Epithelial cell of esophagus (primary cell): ENCODE results near the gene SLC26A2.

Source experiments
- DNase-seq: peaks from one replicate; pipeline ENCODE4 v3.0.0; 2010; ENCODE audit warnings: low read depth
- H3K4me3 ChIP-seq: 2 replicates; pipeline ENCODE4 v1.5.1; 2011; ENCODE audit warnings: mild to moderate bottlenecking, low read length, control low read depth
- CTCF ChIP-seq: IDR thresholded peaks from 2 replicates; pipeline ENCODE4 v1.5.1; 2011; ENCODE audit warnings: low read depth, mild to moderate bottlenecking, low read length, control low read depth, inconsistent platforms; ENCODE audit not compliant: insufficient read depth; ENCODE audit errors: missing control alignments

SLC26A2 gene

DNA sequence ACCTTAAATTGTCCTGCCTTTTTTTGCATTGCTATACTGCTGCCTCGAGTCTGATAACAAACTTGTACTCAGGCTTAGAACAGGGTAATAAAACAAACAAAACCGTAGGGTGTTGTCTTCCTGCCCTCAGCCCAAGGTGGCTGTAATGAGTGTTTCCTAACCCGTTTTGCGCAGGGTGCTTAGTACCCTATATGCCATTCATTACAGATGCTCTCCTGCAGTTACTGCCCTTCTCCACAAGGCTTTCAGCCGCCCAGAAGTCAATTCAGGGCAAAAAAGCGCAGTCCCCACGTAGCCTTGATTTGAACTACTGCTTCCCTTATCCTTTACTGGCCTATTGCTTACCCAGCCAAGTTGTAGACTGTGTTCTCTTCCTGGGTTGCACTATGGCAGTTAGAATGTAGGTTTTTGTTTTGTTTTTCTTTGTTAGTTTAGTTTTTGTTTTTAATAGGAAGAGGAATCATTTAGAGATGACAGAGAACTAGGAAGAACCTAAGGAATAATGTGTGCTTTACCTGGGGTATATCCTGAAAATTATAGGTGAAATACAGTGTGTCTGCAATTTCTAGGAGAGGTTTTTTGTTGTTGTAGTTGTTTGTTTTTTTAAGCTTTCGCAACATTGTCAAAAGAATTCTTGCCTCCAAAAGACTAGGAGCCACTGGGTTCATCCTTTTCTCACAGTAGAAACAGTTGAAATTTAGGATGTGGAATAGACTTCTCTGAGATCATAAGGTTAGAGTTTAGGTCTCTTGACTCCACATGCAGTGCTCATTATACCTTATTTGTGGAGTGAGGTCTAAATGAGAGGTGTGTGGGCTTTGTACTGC is 41.3 kb downstream of the SLC26A2 start:
- peak; percentile 78 for DNase-seq
- peak; percentile 78 for TF ChIP-seq CTCF
- H3K4me3 ChIP-seq, result peak overlapping the region; percentile 71

GRCh38 chr5:150006318-150006717 is 45.8 kb downstream of the SLC26A2 start:
- TF ChIP-seq CTCF, result no peak
- no peak overlapping the region for H3K4me3 ChIP-seq
- DNase-seq, result no peak

DNA sequence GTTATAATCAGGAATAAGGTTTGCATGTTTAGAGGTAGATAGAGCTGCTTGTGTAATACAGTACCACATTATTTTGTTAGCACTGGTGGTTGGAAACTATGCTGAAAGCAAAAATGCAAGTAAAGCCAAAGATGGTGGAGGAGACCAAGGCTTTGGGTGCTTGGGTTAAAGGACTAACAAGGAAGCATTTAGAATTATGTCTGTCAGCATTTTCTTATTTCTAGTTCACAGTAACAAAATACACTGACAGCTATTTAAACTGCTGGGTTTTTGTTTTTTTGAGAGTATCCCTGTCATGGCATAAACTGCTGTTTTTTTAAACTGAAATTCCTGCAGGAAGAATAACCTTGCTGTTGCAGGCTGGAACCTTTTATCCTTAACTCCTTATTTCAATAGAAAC is 46.5 kb downstream of the SLC26A2 start:
- TF ChIP-seq CTCF, result no peak
- no peak for DNase-seq
- H3K4me3 ChIP-seq, result no peak overlapping the region

DNA sequence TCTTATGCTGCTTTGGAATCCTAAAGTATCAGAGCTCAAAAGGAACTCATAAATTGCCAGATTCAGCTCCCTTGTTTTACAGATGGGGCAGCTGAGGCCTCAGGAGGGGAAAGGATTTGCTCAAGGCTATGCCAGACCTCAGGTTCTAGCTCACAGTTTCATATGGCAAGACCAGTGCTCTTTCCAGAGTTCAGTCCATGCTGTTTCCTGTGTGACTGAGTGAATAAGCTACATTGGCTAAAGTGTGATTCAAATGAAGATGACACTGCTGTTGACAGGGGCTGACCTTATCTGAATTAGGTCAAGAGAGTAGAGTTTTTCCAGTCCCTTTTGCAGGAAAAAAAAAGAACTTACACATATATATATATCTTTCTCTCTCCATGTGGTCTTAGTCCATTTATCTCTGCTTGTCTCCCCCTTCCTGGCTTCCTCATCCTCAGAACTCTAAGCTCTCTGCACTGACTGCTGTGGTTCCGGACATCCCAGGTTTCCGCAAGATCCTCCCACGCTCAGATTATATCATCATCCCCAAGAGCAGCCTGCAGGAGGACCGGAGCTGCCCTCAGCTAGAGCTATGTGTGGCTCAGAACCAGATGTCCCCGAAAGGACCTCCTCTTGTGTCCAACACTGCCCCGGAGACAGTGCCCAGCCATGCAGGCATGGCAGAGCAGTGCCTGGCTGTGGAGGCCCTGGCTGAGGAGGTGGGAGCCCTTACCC is 49.3 kb downstream of the SLC26A2 start:
- DNase-seq, result no peak

DNA sequence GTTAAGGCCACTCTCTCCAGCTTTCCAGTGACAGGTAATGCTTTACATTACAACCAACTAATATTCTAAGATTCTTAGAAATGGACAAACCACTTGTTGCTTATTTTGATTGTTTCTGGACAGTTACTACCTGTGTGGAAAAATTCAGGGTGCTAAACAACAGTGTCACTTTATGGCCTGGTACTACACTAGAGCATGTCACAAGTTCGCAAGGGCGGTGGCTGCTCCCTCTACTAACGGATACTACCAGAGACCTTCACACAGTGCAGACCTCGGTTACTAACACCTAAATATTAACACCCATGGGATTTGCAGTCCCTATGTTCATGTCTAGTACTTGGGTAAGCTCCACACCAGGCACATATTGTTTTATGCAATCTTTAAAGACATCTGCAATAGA is 53.4 kb downstream of the SLC26A2 start:
- H3K4me3 ChIP-seq, result no peak overlapping the region
- TF ChIP-seq CTCF, result no peak
- no peak for DNase-seq

More for the DNA sequence above, 49.3 kb downstream of the SLC26A2 start:
- no peak for TF ChIP-seq CTCF
- H3K4me3 ChIP-seq, result no peak overlapping the region

DNA sequence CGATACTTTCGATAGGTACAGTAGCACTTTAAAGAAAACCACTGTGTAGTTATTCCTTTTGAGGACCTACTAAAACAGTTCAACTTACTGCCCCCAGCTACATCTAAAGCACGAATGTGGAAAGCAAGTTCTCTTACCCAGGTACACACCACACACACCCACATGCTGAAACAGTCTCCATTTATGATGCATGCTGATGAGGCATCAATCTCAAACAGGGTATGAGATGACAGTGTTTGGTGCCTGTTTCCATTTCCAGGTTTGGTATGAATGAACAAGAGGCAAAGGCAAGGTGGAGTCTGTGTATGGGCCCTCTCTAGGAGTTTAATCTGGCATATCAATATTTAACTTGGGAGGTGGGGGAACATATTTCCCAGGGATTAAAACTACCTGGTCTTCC is 53.9 kb downstream of the SLC26A2 start:
- DNase-seq, result no peak
- no peak for TF ChIP-seq CTCF
- no peak overlapping the region for H3K4me3 ChIP-seq
